GM23248 (cell line): ENCODE measurements around the gene SNAP25.

Experiments used
- EZH2 ChIP-seq: fragments of 200-600 bp; sonication (generic); IDR thresholded peaks from 2 replicates; pipeline ENCODE4 v1.6.1; 2018; ENCODE audit warnings: antibody characterized with exemption, mild to moderate bottlenecking; ENCODE audit not compliant: insufficient read depth, poor library complexity, severe bottlenecking
- EZH2phosphoT487 ChIP-seq: fragments of 200-600 bp; sonication (generic); IDR thresholded peaks from 2 replicates; pipeline ENCODE4 v1.6.1; 2018; ENCODE audit warnings: antibody characterized with exemption, moderate library complexity, mild to moderate bottlenecking, low read depth; ENCODE audit not compliant: insufficient read depth

GRCh38 chr20:10356628-10357027 is 138.0 kb downstream of the SNAP25 start:
- TF ChIP-seq EZH2 (no peak), EZH2phosphoT487 (no peak)
